Activated CD4-positive, alpha-beta memory T cell treated with anti-CD3 and anti-CD28 coated beads, Interleukin-2, amount 10 ng/mL, durations not matched to agents 7 days and 5 days (primary cell): ENCODE measurements around the gene RASD1. TPM values are rescaled to one million over a fixed set of nuclear protein-coding genes. Genes with fewer than 3 reads are reported as not detected.
"Not testable (repeated sequence)": the region's sequence is repeated elsewhere in the genome, so short reads cannot be mapped to it uniquely, and the experiment has no call there.

Experiments
- CTCF ChIA-PET: fragments of 350-600 bp; sonication (Branson Sonifier 250); formaldehyde crosslinking; loops from one replicate; lab custom pipeline; 2021; ENCODE audit warnings: antibody characterized with exemption, inconsistent platforms; lab: Charles Lee
- POLR2A ChIA-PET: fragments of 350-600 bp; sonication (Branson Sonifier 250); formaldehyde crosslinking; loops from one replicate; lab custom pipeline; 2021; ENCODE audit warnings: antibody characterized with exemption; lab: Charles Lee
- DNase-seq: peaks from one replicate; pipeline ENCODE4 v3.0.0-alpha.2; 2020
- H3K27ac Mint-ChIP-seq: one replicate; pipeline ENCODE4 v1.8.0; 2021; ENCODE audit warnings: mild to moderate bottlenecking, mixed read lengths
- H3K27me3 Mint-ChIP-seq: one replicate; pipeline ENCODE4 v1.8.0; 2021; ENCODE audit warnings: mixed read lengths
- H3K36me3 Mint-ChIP-seq: one replicate; pipeline ENCODE4 v1.8.0; 2021; ENCODE audit warnings: low read depth, mixed read lengths
- H3K4me1 Mint-ChIP-seq: one replicate; pipeline ENCODE4 v1.8.0; 2021; ENCODE audit warnings: mixed read lengths
- H3K4me3 Mint-ChIP-seq: one replicate; pipeline ENCODE4 v1.8.0; 2021; ENCODE audit warnings: mild to moderate bottlenecking, mixed read lengths
- H3K9me3 Mint-ChIP-seq: one replicate; pipeline ENCODE4 v1.8.0; 2021; ENCODE audit warnings: mixed read lengths
- total RNA-seq, 2 experiments: library from RNA; stranded (reverse); gene quantifications; one replicate each; pipeline ENCODE4 v1.2.3, GENCODE V29; 2021

The RASD1 gene
- total RNA-seq, 2 experiments from 2014 or later: 1.5 to 2.0 TPM

DNA sequence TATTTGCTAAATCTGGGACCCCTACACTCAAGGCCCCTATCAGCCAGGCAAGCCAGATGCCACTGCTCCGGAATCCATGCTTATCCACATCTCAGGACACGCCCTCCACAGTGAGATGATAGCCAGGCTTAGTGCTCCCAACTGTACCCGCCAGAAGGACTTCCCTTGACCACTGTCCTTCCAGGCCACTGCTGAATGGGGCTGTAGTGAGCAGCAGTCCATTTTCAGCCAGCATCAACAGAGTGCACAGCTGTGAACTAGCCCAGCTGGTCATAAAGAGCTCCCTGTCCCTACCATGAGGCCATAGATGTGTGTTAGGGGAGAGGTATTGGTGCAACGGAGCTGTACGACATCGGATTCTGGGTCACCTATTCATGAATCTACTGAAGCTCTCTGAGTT, 32.4 kb downstream of the RASD1 start:
- no peak for DNase-seq
- ChIA-PET POLR2A (no interaction called here), CTCF (interaction anchor here (0.6 kb wide), 1 partner anchor 497 kb away, joined by 3 read pairs; no protein-coding TSS in a partner anchor)
- H3K27ac Mint-ChIP-seq: no peak overlapping the region
- H3K36me3 Mint-ChIP-seq: no peaks in the 10 kb centered on the region
- H3K27me3 Mint-ChIP-seq: peaks cover 15% of the 10 kb centered on the region
- H3K4me1 Mint-ChIP-seq: no peaks in the 10 kb centered on the region
- peaks cover 5% of the 10 kb centered on the region for H3K9me3 Mint-ChIP-seq
- no peak overlapping the region for H3K4me3 Mint-ChIP-seq

DNA sequence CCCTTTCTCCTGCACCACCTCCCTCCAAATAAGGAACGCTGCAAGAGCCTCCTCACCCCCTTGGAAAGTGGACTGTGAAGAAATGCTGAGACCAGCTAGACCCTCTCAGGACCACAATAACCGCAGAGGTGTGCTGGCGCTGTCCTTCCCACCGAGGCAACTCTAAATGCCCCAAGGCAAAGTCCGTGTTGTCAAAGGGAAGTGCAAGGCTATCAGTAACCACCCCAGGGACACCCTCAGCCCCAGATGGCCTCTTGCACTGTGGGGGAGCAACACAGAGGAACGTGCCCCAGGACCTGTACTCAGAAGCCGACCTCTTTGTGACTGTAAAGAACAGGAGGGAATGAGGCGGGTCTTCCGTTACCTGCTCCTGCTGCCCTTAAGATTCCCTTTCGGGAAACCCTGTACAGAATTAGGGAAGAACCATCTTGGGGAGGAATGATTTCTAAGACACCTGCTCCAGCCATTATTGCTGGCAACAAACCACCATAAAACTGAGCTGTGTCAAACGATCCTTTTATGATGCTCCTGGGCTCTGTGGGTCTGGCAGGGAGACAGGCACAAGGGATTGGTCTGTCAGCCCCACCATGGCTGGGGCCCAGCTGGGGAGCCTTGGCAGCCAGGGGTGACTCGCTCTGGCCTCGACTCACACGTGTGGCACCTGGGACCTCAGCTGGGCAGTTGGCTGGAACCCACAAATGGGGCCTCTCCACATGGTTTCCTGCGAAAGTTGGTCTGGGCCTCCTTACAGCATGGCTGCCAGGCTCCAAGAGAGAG, 34.0 kb downstream of the RASD1 start:
- H3K9me3 Mint-ChIP-seq: peaks cover 5% of the 10 kb centered on the region
- CTCF ChIA-PET: interaction anchor here (1.2 kb wide), 1 partner anchor 107 kb away, joined by 3 read pairs; no protein-coding TSS in a partner anchor
- POLR2A ChIA-PET: no interaction called here
- H3K36me3 Mint-ChIP-seq: no peaks in the 10 kb centered on the region
- no peak overlapping the region for H3K27ac Mint-ChIP-seq
- peaks cover 12% of the 10 kb centered on the region for H3K27me3 Mint-ChIP-seq
- DNase-seq: no peak
- H3K4me1 Mint-ChIP-seq: no peaks in the 10 kb centered on the region
- H3K4me3 Mint-ChIP-seq: no peak overlapping the region

DNA sequence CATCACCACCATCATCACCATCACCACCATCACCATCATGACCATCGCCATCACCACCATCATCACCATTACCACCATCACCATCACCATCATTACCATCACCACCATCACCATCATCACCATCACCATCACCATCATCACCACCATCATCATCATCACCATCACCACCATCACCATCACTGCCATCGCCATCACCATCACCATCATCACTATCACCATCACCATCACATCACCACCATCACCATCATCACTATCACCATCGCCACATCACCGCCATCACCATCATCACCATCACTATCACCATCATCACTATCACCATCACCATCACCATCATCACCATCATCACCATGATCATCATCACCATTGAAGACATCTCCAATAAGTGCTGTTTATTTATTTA, 36.2 kb downstream of the RASD1 start:
- Mint-ChIP-seq H3K9me3 (peaks cover 5% of the 10 kb centered on the region), H3K4me3 (no peak overlapping the region), H3K36me3 (no peaks in the 10 kb centered on the region), H3K4me1 (no peaks in the 10 kb centered on the region), H3K27ac (no peak overlapping the region), H3K27me3 (peaks cover 2% of the 10 kb centered on the region)
- DNase-seq: no peak
- ChIA-PET POLR2A (no interaction called here), CTCF (no interaction called here)

DNA sequence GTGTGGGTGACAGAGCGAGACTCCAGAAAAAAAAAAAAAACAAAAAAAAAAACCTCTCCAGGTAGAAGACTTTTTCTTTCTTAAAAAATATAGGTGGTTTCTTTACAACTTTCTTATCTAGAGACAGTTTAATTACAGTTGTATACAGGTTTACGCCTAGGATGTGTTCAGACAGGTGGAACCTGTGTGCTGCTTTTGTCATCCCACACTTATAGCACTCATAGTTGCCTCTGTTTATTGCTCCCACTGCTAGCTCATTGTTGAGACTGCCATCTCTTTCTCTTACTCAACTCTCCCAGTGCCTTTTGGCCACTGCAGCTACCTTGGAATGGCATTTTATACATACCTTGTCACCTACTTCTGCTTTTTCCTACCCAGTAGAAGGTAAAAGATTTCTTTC, 38.5 kb downstream of the RASD1 start:
- no peaks in the 10 kb centered on the region for H3K4me1 Mint-ChIP-seq
- CTCF ChIA-PET: no interaction called here

DNA sequence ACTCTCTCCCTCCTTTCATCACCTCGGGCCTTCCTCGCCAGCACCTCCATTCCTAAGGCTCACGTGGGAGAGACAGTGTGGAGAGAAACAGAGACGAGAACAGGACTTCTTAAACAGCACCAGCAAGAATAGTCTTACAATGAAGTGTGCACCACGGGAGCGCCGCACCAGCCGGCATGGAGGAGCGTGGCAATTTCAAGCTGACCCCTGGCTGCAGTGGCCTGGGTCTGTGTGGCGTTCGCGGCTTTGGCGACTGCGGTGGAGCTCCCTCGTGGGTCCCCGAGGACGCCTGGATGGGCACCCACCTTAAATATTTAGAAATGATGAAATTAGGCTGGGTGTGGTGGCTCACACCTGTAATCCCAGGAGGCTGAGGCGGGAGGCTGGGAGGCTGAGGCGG, 39.9 kb downstream of the RASD1 start:
- ChIA-PET POLR2A (no interaction called here), CTCF (no interaction called here)
- H3K4me1 Mint-ChIP-seq: no peaks in the 10 kb centered on the region

More for the DNA sequence above, 38.5 kb downstream of the RASD1 start:
- Mint-ChIP-seq H3K4me3 (no peak overlapping the region), H3K36me3 (no peaks in the 10 kb centered on the region), H3K9me3 (peaks cover 5% of the 10 kb centered on the region), H3K27ac (no peak overlapping the region), H3K27me3 (no peaks in the 10 kb centered on the region)
- no peak for DNase-seq
- POLR2A ChIA-PET: no interaction called here

DNA sequence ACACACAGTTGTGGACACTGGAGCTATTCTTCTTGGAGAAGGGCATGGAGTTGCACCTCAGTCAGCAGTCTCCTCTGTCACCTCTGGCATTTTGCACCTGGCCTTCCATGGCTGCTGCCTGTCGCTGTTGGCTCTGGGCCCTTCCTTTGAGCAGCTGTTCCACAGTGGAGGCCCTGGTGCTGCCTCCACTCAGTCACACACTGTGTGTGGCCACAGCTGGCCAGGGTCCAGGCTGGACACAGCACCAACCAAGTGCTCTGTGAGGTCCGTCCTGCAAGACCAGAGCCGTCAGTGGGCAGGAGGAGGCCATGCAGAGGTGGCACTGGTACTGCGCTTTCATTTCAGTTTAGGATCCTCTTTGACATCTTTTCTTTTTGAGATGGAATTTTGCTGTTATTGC, 41.0 kb downstream of the RASD1 start:
- Mint-ChIP-seq H3K4me1 (no peaks in the 10 kb centered on the region), H3K9me3 (peaks cover 4% of the 10 kb centered on the region), H3K27ac (no peak overlapping the region), H3K4me3 (no peak overlapping the region), H3K27me3 (peaks cover 3% of the 10 kb centered on the region), H3K36me3 (no peaks in the 10 kb centered on the region)
- no peak for DNase-seq
- POLR2A ChIA-PET: interaction anchor here (1.0 kb wide), 1 partner anchor 8 kb away, joined by 3 read pairs; no protein-coding TSS in a partner anchor
- CTCF ChIA-PET: no interaction called here

More for the DNA sequence above, 39.9 kb downstream of the RASD1 start:
- peaks cover 5% of the 10 kb centered on the region for H3K9me3 Mint-ChIP-seq
- H3K36me3 Mint-ChIP-seq: no peaks in the 10 kb centered on the region
- H3K4me3 Mint-ChIP-seq: no peak overlapping the region
- H3K27me3 Mint-ChIP-seq: peaks cover 3% of the 10 kb centered on the region
- no peak for DNase-seq
- H3K27ac Mint-ChIP-seq: no peak overlapping the region

DNA sequence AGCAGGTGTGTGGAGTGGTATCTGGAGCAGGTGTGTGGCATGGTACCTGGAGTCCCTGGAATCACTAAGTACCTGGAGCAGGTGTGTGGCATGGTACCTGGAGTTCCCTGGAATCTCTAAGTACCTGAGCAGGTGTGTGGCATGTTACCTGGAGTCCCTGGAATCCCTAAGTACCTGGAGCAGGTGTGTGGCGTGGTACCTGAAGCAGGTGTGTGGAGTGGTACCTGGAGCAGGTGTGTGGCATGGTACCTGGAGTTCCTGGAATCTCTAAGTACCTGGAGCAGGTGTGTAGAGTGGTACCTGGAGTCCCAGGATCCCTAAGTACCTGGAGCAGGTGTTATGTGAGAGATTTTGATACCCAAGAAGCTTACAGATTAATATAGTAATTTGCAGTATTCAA, 41.5 kb downstream of the RASD1 start:
- H3K9me3 Mint-ChIP-seq, H3K27me3 Mint-ChIP-seq, H3K4me3 Mint-ChIP-seq, H3K36me3 Mint-ChIP-seq, DNase-seq, POLR2A ChIA-PET, H3K4me1 Mint-ChIP-seq, H3K27ac Mint-ChIP-seq, CTCF ChIA-PET: not testable (repeated sequence)

DNA sequence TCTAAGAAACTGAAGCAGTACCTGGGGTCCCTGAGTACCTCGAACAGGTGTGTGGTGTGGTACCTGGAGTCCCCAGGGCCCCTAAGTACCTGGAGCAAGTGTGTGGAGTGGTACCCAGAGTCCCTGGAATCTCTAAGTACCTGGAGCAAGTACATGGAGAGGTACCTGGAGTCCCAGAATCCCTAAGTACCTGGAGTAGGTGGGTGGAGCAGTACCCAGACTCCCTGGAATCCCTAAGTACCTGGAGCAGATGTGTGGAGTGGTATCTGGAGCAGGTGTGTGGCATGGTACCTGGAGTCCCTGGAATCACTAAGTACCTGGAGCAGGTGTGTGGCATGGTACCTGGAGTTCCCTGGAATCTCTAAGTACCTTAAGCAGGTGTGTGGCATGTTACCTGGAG, 41.9 kb downstream of the RASD1 start:
- Mint-ChIP-seq H3K27ac (no peak overlapping the region), H3K4me1 (no peaks in the 10 kb centered on the region), H3K9me3 (no peaks in the 10 kb centered on the region), H3K36me3 (no peaks in the 10 kb centered on the region), H3K27me3 (peaks cover 3% of the 10 kb centered on the region), H3K4me3 (no peak overlapping the region)
- ChIA-PET POLR2A (no interaction called here), CTCF (interaction anchor here (1.1 kb wide), 1 partner anchor 43 kb away, joined by 3 read pairs; no protein-coding TSS in a partner anchor)
- no peak for DNase-seq

DNA sequence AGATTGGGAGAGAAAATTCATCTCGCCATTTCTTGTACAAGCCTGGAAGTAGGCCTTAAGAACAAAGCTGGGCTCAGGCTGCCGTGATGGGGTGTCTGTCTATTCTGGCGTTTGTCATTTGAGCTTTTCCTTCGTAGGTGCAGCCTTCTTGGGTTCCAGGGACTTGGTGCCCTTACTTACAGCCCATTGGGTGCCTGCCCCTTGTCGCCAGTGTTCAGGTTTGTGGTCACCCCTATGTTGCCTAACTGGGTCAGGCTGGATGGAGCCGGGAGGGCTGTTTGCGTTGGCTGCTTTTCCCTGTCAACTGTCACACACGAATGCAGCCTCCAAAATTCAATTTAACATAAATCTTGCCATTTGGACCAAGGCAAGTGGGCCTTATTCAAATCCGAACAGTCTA, 43.1 kb downstream of the RASD1 start:
- DNase-seq: no peak
- Mint-ChIP-seq H3K27me3 (peaks cover 3% of the 10 kb centered on the region), H3K27ac (no peak overlapping the region), H3K4me3 (no peak overlapping the region), H3K4me1 (no peaks in the 10 kb centered on the region), H3K9me3 (no peaks in the 10 kb centered on the region), H3K36me3 (no peaks in the 10 kb centered on the region)
- CTCF ChIA-PET: interaction anchor here (0.7 to 1.1 kb wide), 2 partner anchors 14 to 44 kb away, joined by 3 read pairs; no protein-coding TSS in a partner anchor
- POLR2A ChIA-PET: no interaction called here

DNA sequence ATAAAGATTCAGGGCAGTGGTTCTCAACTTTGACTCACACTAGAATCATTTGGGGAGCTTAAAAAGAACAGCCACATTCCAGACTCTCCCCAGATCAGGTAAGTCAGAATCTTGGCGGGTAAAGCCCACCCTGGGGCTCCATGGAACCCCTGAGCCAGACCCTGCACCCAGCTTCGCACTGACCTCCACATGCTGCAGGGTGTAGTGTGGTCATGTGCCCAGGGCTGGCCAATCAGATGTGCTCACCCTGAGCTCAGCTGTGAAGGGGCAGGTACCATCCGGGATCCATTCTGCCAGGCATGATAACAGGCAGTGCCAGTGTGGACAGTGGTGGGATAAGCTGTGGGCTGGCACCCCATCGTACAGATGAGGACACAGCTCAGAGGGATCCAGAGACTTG, 47.5 kb downstream of the RASD1 start:
- H3K4me1 Mint-ChIP-seq: no peaks in the 10 kb centered on the region
- CTCF ChIA-PET: interaction anchor here (1.2 kb wide), 1 partner anchor 48 kb away, joined by 3 read pairs; no protein-coding TSS in a partner anchor
- DNase-seq: no peak
- no peaks in the 10 kb centered on the region for H3K9me3 Mint-ChIP-seq
- H3K36me3 Mint-ChIP-seq: no peaks in the 10 kb centered on the region
- POLR2A ChIA-PET: interaction anchor here (0.6 kb wide), 1 partner anchor 37 kb away, joined by 3 read pairs; no protein-coding TSS in a partner anchor
- no peak overlapping the region for H3K4me3 Mint-ChIP-seq
- peaks cover 8% of the 10 kb centered on the region for H3K27me3 Mint-ChIP-seq
- no peak overlapping the region for H3K27ac Mint-ChIP-seq

DNA sequence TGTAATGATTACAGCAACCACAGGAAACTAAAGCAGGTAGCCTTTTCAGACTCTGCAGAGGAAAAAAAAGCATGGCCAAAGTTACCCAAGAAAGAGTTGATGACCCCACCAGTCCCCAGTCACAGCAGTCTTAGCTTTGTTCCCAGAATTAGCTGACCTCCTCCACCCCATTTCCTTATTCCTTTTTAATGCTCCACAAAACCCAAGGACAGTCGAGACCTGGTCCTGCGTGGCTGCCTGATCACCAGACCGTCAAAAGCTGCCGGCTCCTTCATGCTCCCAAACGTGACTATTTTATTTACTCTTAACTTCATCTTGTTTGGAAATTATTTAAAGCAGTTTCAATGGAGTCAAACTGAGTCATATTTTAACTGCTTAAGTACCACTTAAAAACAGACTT, 48.1 kb downstream of the RASD1 start:
- H3K36me3 Mint-ChIP-seq: no peaks in the 10 kb centered on the region
- no peaks in the 10 kb centered on the region for H3K9me3 Mint-ChIP-seq
- ChIA-PET CTCF (interaction anchor here (1.2 kb wide), 1 partner anchor 49 kb away, joined by 3 read pairs; no protein-coding TSS in a partner anchor), POLR2A (interaction anchor here (0.6 kb wide), 1 partner anchor 37 kb away, joined by 3 read pairs; no protein-coding TSS in a partner anchor)
- H3K4me3 Mint-ChIP-seq: no peak overlapping the region
- H3K4me1 Mint-ChIP-seq: no peaks in the 10 kb centered on the region
- no peak for DNase-seq
- no peak overlapping the region for H3K27ac Mint-ChIP-seq
- peaks cover 8% of the 10 kb centered on the region for H3K27me3 Mint-ChIP-seq

DNA sequence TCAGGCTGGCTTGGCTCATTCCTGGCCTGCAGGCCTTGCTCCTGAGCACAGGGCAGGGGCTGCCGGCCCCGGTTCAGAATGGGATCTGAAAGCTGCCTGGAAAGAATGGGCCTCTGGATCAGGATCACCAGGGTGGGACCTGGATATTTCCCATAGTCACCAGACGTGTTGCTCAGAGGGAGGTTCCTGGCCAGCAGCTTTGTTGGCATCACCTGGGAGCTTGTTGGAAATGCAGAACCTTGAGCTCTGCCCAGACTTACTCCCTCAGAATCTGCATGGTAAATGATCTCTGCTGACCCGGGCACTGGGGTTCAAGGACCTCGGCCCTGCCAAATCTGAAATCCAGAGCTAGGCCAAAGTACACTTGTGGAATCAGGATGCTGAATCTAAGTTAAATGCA, 48.9 kb downstream of the RASD1 start:
- H3K4me1 Mint-ChIP-seq: no peaks in the 10 kb centered on the region
- ChIA-PET POLR2A (interaction anchor here (1.2 kb wide), 1 partner anchor 8 kb away, joined by 3 read pairs; no protein-coding TSS in a partner anchor), CTCF (no interaction called here)

DNA sequence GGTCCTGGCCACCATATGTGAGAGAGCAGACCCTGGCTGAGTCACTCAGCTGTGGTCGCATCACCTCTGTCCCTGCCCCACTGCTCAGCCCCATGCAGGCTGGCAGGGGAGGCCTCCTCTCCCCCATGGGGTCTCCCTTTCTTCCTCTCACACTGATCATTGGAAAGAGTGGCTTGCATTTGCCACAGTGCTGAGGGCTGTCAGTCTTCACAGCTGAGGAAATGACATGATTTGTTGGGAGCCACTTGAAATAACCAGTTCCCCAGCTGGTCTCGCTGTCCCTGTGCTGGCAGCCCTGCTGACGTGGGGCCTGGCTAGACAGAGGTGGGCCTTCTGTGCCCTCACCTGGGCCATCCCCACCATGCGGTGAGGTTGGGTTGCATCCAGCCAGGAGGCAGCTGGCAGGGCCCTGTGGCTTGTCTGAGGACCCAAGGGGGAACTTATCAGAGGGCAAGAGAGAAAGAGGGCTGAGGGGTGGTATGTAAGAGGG, 49.5 kb downstream of the RASD1 start:
- Mint-ChIP-seq H3K27ac (no peak overlapping the region), H3K9me3 (no peaks in the 10 kb centered on the region), H3K4me3 (no peak overlapping the region), H3K36me3 (no peaks in the 10 kb centered on the region), H3K4me1 (no peaks in the 10 kb centered on the region), H3K27me3 (peaks cover 5% of the 10 kb centered on the region)
- no peak for DNase-seq
- ChIA-PET CTCF (no interaction called here), POLR2A (interaction anchor here (1.2 kb wide), 1 partner anchor 9 kb away, joined by 3 read pairs; no protein-coding TSS in a partner anchor)

More for the DNA sequence above, 48.9 kb downstream of the RASD1 start:
- no peak overlapping the region for H3K4me3 Mint-ChIP-seq
- no peaks in the 10 kb centered on the region for H3K9me3 Mint-ChIP-seq
- no peak overlapping the region for H3K27ac Mint-ChIP-seq
- DNase-seq: no peak
- H3K27me3 Mint-ChIP-seq: peaks cover 8% of the 10 kb centered on the region
- H3K36me3 Mint-ChIP-seq: no peaks in the 10 kb centered on the region
